22Rv1 (cell line): Measurements from ENCODE around the gene RBM19.

Source experiments
- H3K27ac ChIP-seq: fragments of 450-650 bp; 2 replicates; pipeline ENCODE4 v1.5.1; 2017
- ZFX ChIP-seq: fragments of 450-650 bp; IDR thresholded peaks from 2 replicates; pipeline ENCODE4 v1.6.1; 2017; ENCODE audit warnings: antibody characterized with exemption, borderline replicate concordance
- TF ChIP-seq, protein P1 (sequence below): fragments of 450-650 bp; IDR thresholded peaks from 2 replicates; pipeline ENCODE4 v1.5.1; 2017; ENCODE audit warnings: mild to moderate bottlenecking

The RBM19 gene

DNA sequence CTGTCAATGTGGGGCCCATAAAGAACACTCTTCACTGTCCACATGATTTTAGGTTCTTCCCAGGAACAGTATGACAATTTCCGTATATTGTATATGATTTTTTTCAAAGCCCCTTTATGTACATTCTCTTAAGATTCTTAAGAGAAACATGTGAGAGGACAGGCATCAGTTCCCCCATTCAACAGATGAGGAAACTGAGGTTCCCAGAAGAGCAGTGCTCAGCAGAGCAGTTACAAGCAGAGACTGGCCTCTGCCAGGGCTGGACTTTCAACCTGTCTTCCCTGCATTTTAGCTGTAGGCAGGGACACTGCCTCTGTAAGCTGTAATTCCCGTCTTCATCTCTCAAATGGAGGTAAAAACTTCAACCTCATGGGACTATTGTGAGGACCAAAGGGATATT lies 77.7 kb downstream of the RBM19 start:
- no peak overlapping the region for H3K27ac ChIP-seq
- TF ChIP-seq, protein P1, sequence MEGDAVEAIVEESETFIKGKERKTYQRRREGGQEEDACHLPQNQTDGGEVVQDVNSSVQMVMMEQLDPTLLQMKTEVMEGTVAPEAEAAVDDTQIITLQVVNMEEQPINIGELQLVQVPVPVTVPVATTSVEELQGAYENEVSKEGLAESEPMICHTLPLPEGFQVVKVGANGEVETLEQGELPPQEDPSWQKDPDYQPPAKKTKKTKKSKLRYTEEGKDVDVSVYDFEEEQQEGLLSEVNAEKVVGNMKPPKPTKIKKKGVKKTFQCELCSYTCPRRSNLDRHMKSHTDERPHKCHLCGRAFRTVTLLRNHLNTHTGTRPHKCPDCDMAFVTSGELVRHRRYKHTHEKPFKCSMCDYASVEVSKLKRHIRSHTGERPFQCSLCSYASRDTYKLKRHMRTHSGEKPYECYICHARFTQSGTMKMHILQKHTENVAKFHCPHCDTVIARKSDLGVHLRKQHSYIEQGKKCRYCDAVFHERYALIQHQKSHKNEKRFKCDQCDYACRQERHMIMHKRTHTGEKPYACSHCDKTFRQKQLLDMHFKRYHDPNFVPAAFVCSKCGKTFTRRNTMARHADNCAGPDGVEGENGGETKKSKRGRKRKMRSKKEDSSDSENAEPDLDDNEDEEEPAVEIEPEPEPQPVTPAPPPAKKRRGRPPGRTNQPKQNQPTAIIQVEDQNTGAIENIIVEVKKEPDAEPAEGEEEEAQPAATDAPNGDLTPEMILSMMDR = no peak

DNA sequence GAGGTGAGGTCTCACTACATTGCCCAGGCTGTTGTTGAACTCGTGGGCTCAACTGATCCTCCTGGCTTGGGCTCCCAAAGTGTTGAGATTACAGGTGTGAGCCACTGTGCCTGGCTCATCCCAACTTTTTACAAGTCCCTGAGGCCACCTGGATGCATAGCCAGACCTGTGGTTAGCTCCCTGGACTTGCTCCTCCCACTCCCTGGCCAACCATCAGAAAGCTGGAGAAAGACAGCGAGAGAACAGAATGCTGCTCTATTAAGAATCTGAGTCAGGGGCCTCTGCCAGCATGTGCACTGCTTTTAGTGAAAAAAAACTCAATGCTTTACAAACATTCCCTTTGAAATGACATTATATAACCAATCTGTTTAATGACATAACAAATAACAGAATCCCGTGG lies 78.2 kb downstream of the RBM19 start:
- no peak overlapping the region for H3K27ac ChIP-seq
- TF ChIP-seq, protein P1 = no peak
- TF ChIP-seq ZFX = no peak

DNA sequence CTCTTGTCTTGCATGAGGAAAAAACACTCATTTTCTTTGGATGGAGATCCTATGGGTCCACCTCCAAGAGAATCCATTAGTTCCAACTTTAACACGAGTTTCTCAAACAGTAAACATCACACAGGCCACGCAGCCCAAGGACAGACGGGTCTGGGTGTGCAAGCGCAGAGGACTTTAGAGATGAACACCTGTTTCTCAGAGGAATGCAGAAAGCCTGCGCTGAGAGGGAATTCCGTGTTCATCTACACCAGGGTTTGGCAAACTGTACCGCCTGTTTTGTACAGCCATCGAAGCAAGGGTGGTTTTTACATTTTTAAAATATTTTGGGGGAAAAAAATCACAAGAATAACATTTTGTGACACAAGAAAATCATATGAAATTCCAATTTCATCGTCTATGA lies 79.4 kb downstream of the RBM19 start:
- H3K27ac ChIP-seq = no peak overlapping the region
- no peak for TF ChIP-seq ZFX
- TF ChIP-seq, protein P1 = no peak

DNA sequence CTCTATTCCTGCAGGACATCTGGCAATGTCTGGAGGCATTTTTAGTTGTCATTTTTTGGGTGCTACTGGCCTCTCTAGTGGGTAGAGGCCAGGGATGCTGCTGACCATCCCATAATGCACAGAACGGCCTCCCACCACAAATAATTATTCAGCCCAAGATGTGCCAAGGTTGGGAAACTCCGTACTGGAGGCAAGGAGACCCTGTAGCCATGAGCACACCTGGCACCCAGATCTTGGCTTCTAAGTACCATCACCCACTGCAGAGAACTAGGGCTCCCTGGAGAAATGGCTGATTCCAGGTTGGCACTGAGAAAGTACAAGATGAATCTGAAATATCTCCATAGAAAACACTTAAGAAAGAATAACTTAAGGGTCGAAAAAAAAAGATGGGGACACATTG lies 81.7 kb downstream of the RBM19 start:
- no peak for TF ChIP-seq ZFX
- TF ChIP-seq, protein P1 = no peak

DNA sequence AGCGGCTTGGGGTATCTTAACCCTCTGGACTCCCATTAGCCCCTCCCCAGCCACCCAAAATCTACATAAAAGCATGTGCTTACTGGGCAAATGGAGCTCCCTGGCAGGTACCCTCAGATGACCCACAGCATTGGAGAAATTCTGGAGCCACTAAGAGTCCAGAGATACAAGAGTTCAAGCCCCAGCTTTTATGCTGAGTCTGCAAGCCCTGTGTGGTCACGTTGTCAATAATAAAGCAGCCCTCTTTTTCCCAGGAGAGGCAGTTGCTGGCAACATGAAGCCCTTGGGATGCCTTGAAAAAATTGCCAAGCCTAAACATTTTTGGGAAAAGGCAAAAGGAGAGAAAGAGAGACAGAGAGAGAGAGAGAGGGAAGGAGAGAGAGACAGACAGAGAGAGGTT lies 83.4 kb downstream of the RBM19 start:
- no peak overlapping the region for H3K27ac ChIP-seq
- TF ChIP-seq, protein P1 = no peak
- no peak for TF ChIP-seq ZFX

More for the DNA sequence above, 81.7 kb downstream of the RBM19 start:
- H3K27ac ChIP-seq = no peak overlapping the region

DNA sequence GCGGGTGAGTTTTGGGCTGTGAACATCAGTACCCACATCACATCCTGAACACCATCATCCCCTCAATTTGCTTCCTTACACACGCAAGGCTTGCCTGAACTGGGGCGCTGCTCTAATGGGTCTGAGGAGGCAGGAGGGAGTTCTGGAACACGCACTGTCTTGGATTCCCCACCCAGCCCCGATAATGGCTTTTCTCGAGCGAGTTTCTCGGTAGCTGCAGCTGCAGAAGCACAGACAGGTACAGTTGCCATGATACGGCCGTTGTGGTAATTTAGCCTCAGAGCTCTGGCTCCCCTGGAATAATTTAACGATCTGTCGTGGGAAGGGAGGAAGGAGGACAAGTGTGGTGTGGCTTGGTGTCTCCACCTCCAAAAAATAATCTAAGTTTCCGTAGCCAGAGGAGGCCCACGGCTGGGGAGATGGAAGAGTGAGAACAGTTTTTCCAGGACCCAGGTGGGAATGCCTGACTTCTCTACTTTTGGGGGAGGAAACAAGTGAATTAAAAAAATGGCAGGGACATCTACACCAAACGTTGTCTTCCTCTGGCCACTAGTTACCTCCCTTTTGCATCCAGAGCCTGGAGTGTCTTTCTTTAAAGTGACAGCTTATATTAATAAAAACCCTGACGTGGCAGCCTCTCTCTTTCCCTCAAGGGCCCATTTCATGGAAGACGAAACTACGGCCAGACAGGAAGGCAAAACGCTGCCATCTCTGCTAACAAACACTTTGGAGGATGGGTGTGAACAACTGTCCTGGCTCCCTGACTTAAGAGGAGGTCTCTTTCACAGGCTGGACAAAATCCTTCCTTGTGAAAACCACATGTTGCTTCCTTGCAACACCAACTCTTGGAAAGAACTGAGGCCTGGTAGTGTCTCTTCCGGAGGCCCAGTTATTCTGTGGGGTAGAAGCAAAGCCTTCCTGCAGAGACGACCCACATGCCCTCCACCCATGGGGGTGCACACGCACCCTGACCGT lies 84.8 kb downstream of the RBM19 start:
- no peak overlapping the region for H3K27ac ChIP-seq
- no peak for TF ChIP-seq ZFX
- TF ChIP-seq, protein P1 = no peak

DNA sequence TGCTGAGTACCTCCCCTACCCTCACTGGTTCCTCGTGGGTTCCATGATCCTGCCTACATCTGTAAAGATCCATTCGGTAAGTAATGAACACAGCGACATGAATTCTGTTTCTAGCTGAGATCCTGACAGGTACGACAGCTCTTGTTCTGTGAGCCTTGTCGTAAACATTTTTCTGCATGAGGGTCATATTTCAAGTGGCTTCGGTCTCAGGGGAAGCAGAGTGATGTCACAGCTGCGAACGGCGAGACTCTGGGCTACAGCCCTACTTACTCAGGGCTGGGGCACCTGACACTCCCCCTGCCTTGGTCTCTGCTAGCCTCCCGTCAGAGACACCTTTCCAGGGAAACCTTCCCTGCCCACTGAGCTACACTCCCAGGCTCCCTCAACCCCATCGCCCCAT lies 85.8 kb downstream of the RBM19 start:
- no peak for TF ChIP-seq ZFX
- TF ChIP-seq, protein P1 = no peak
- no peak overlapping the region for H3K27ac ChIP-seq
